ENCODE measurements around the gene FAHD2A. TPM values are rescaled to one million over a fixed set of nuclear protein-coding genes. Genes with fewer than 3 reads are reported as not detected.

Gene FAHD2A
- total RNA-seq, 1 donor from 2014 or later = 36.4 TPM

- H3F3A ChIP-seq (ENCODE audit: low read depth) = no peaks in the 10 kb centered on the region
- H3K4me3 ChIP-seq = no peak overlapping the region
- no peak overlapping the region for H3K27ac Mint-ChIP-seq
- no peaks in the 10 kb centered on the region for H3K36me3 ChIP-seq
- H3K79me2 ChIP-seq (ENCODE audit: low read depth) = no peaks in the 10 kb centered on the region
- H3K4me3 Mint-ChIP-seq = no peak overlapping the region
- no peaks in the 10 kb centered on the region for H4K20me1 ChIP-seq (ENCODE audit: low read depth)
- no peak overlapping the region for H2AFZ ChIP-seq (replicated peaks)
- peaks cover 6% of the 10 kb centered on the region for H3K27me3 Mint-ChIP-seq (ENCODE audit: insufficient read depth, low read depth)
- H3K9ac ChIP-seq = no peak overlapping the region
- no peak overlapping the region for H3K4me2 ChIP-seq
- H3K9me3 Mint-ChIP-seq = peaks cover 6% of the 10 kb centered on the region
- no peak overlapping the region for H3K27ac ChIP-seq
- TF ChIP-seq CTCF (IDR thresholded peaks at IDR 0.05) (no peak), EZH2 (IDR thresholded peaks at IDR 0.05) (no peak), EZH2phosphoT487 (IDR thresholded peaks at IDR 0.05) (no peak)
- no peak for DNase-seq (ENCODE audit: low spot score)
- H3K4me1 ChIP-seq = no peaks in the 10 kb centered on the region
- no peaks in the 10 kb centered on the region for H3K36me3 Mint-ChIP-seq
- no peaks in the 10 kb centered on the region for H3K9me3 ChIP-seq (ENCODE audit: low read depth)
- no peaks in the 10 kb centered on the region for H3K27me3 ChIP-seq
- peaks cover 3% of the 10 kb centered on the region for H3K4me1 Mint-ChIP-seq
These were observed 45.4 kb upstream of the FAHD2A start for GRCh38 chr2:95356821-95357700.

- Histone ChIP-seq H4K20me1 (ENCODE audit: low read depth) (no peaks in the 10 kb centered on the region), H3K79me2 (ENCODE audit: low read depth) (no peaks in the 10 kb centered on the region), H3F3A (ENCODE audit: low read depth) (no peaks in the 10 kb centered on the region), H3K4me2 (no peak overlapping the region), H3K9ac (no peak overlapping the region), H3K9me3 (ENCODE audit: low read depth) (no peaks in the 10 kb centered on the region), H3K36me3 (no peaks in the 10 kb centered on the region), H3K27ac (no peak overlapping the region), H3K27me3 (no peaks in the 10 kb centered on the region), H3K4me3 (no peak overlapping the region), H2AFZ (replicated peaks) (no peak overlapping the region), H3K4me1 (no peaks in the 10 kb centered on the region)
- peaks cover 6% of the 10 kb centered on the region for H3K9me3 Mint-ChIP-seq
- peaks cover 6% of the 10 kb centered on the region for H3K27me3 Mint-ChIP-seq (ENCODE audit: insufficient read depth, low read depth)
- no peak overlapping the region for H3K27ac Mint-ChIP-seq
- peaks cover 3% of the 10 kb centered on the region for H3K4me1 Mint-ChIP-seq
- no peaks in the 10 kb centered on the region for H3K36me3 Mint-ChIP-seq
- DNase-seq (ENCODE audit: low spot score) = no peak
- no peak overlapping the region for H3K4me3 Mint-ChIP-seq
- TF ChIP-seq CTCF (IDR thresholded peaks at IDR 0.05) (no peak), EZH2 (IDR thresholded peaks at IDR 0.05) (no peak), EZH2phosphoT487 (IDR thresholded peaks at IDR 0.05) (no peak)
These were observed 44.7 kb upstream of the FAHD2A start for GRCh38 chr2:95357717-95358280.

GRCh38 chr2:95359031-95359430, 43.5 kb upstream of the FAHD2A start:
- Histone ChIP-seq H3F3A (ENCODE audit: low read depth) (no peaks in the 10 kb centered on the region), H3K9me3 (ENCODE audit: low read depth) (no peaks in the 10 kb centered on the region), H3K79me2 (ENCODE audit: low read depth) (no peaks in the 10 kb centered on the region), H3K36me3 (no peaks in the 10 kb centered on the region), H4K20me1 (ENCODE audit: low read depth) (no peaks in the 10 kb centered on the region), H3K4me3 (no peak overlapping the region), H3K27me3 (no peaks in the 10 kb centered on the region), H2AFZ (replicated peaks) (no peak overlapping the region), H3K9ac (no peak overlapping the region), H3K27ac (no peak overlapping the region), H3K4me1 (no peaks in the 10 kb centered on the region), H3K4me2 (no peak overlapping the region)
- H3K9me3 Mint-ChIP-seq = peaks cover 6% of the 10 kb centered on the region
- TF ChIP-seq CTCF (IDR thresholded peaks at IDR 0.05) (no peak), EZH2phosphoT487 (IDR thresholded peaks at IDR 0.05) (no peak), EZH2 (IDR thresholded peaks at IDR 0.05) (no peak)
- no peak overlapping the region for H3K27ac Mint-ChIP-seq
- DNase-seq (ENCODE audit: low spot score) = no peak
- peaks cover 6% of the 10 kb centered on the region for H3K27me3 Mint-ChIP-seq (ENCODE audit: insufficient read depth, low read depth)
- no peaks in the 10 kb centered on the region for H3K36me3 Mint-ChIP-seq
- H3K4me1 Mint-ChIP-seq = peaks cover 3% of the 10 kb centered on the region
- no peak overlapping the region for H3K4me3 Mint-ChIP-seq
